GM19452 (cell line): ENCODE measurements around the gene RBPMS2.

Experiments used
- ATAC-seq: cut with Tn5 transposase; IDR thresholded peaks from one replicate; pipeline ENCODE4 v1.9.1; 2021; ENCODE audit not compliant: unreplicated experiment

Gene RBPMS2

DNA sequence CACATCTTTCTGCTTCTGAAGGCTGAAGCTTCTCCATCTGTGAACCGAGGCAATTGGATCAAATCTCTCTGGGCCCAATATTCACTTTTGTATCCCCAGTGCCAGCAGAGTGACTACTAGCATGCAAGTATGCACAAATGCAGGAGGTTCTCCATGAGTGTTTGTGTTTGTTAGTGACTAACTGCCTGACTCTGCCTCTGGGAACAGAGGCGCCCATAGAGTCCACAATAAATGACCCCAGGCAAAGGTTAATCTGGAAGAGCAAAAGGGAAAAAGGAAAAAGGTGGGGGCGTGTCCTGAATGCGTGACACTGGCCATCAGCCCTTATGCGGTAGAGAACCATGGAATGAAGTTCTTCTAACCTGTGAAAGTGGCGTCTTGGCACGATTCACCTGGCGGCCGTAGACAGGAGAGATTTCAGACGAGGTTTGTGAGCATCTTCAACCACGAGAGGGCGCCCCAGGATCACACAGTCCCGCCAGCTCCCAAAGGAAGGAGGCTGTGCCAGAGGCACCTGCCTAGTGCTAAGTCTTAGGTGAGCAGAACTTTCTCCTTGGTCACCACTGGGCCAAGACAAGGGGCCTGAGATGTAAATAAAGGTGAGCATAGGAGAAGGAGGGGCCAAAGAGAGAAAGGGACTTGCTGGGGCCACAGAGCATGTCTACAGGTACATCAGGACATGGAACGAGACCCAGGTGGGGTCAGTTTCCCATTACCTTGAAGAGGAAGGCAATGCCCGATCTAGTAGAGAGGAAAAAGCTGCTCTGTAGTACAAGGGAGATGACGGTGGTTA, 44.2 kb downstream of the RBPMS2 start:
- no peak for ATAC-seq

DNA sequence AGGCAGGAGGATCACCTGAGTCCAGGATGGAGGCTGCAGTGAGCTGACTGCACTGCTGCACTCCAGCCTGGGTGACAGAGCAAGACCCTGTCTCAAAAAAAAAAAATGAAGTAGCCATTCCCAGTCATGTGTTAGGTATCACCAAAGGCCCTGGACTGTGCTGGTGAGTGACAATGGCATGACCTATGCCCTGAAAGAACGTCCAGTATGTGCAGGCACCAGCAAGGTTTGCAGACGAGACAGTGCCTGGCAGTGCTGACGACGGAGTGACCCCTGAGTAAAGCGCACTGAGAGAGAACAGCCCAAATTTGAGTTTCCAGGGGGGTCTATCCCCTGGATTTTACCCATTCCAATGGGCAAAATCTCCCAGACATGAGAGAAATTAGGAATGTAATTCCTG, 45.2 kb downstream of the RBPMS2 start:
- no peak for ATAC-seq

- no peak for ATAC-seq
Measured at GRCh38 chr15:64720188-64720587, 55.2 kb downstream of the RBPMS2 start.

GRCh38 chr15:64717735-64718495, 57.5 kb downstream of the RBPMS2 start:
- ATAC-seq = no peak

GRCh38 chr15:64717130-64717529, 58.3 kb downstream of the RBPMS2 start:
- no peak for ATAC-seq

GRCh38 chr15:64716452-64716851, 58.9 kb downstream of the RBPMS2 start:
- ATAC-seq = no peak

- no peak for ATAC-seq
Measured at GRCh38 chr15:64713592-64713991, 61.8 kb downstream of the RBPMS2 start.

DNA sequence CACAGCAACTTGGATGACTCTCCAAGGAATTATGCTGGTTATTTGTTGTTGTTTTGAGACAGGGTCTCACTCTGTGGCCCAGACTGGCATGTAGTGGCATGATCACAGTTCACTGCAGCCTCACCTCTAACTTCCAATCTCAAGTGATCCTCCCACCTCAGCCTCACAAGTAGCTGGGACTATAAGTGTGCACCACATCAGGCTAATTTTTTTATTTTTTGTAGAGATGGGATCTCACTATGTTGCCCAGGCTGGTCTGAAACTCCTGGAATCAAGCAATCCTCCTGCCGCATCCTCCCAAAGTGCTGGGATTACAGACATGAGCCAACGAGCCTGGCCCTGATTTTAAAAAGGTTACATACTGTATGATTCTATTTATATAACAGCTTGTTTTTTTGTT, 63.0 kb downstream of the RBPMS2 start:
- ATAC-seq = no peak

- ATAC-seq = no peak
Measured at GRCh38 chr15:64710676-64711428, 64.5 kb downstream of the RBPMS2 start.

GRCh38 chr15:64706011-64706911, 69.1 kb downstream of the RBPMS2 start:
- no peak for ATAC-seq

DNA sequence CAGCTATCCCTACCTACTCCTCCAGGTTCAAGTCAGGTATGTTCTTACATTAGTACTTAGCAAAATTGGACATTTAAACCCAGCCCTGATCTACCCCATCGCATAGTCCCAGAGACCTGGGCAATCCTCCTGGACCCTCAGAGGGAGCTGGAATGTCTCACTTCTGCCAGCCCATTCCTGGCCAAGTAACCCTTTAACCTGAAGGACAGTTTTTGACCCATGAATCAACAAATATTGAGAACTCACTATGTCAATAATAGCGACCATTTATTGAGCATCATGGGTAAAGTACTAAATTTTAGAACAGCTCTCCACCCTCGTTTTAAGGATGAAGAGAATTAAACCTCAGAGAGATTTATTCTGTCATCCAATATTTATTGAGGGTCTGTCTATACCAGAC, 70.4 kb downstream of the RBPMS2 start:
- no peak for ATAC-seq

- peak; percentile 17 for ATAC-seq
Measured at GRCh38 chr15:64703632-64703959, 71.8 kb downstream of the RBPMS2 start.

GRCh38 chr15:64702816-64703631, 72.4 kb downstream of the RBPMS2 start:
- peak; percentile 83 for ATAC-seq

- no peak for ATAC-seq
Measured at GRCh38 chr15:64701482-64702184, 73.8 kb downstream of the RBPMS2 start.

GRCh38 chr15:64701051-64701450, 74.3 kb downstream of the RBPMS2 start:
- ATAC-seq = no peak

- ATAC-seq = no peak
Measured at GRCh38 chr15:64699751-64700388, 75.5 kb downstream of the RBPMS2 start.

DNA sequence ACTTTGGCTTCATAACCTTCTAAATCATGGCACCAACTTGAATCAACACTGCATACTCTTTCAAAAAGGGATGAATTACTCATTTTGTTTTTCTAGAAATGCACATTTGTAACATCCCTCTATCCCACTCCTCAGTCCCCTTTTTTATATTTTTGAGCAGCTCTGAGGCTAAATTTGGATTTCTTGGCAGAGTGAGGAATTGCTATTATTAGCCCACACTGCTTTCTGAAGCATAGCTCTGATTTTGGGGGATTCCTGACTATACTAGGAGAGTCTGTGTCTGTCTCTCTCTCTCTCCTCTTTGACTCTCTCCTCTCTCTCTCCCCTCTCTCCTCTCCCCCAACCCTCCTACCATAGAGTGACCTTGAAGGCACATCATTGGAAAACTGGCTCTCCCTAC, 76.6 kb downstream of the RBPMS2 start:
- ATAC-seq = no peak

DNA sequence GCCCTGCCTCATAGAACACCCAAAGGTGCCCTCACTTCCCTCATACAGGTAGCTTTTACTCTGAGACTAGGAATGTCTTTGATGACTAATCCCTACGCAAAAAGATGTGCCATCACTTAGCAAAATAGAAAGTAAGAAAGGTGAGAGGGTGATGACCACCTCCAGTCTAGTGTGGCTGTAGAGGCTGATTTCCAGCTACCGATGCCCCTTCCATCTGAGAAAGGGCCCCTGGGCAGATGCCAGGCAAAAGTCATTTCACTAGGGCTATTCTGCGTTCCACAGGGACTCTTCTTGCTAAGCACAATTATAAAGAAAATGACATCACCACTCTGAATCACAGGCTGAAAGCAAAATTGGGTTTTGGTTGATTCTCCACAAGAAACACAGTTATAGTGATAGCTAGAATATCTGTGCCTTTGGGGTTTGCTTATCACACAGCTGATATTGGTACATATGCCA, 77.4 kb downstream of the RBPMS2 start:
- no peak for ATAC-seq

DNA sequence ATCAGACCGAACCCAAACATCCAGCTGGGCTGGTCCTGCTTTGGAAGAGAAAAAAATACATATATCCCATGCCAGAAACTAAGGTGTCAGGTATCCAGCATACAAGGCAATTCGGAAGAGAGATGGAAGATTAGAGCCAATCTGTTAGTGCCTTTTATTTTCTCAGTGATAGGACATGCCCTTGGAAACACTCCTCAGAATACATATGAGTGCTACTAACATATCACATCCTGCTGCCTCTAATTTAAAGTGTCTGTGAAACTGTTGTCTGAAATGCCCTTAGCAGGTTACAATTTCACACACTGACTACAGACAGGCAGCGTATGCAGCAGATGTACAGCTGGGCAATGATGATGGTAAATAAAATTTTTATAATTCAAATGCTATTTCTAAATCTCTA, 78.9 kb downstream of the RBPMS2 start:
- no peak for ATAC-seq
